SK-N-SH (cell line): ENCODE data around the gene TAB2. TPM values are rescaled to one million over a fixed set of nuclear protein-coding genes. Genes with fewer than 3 reads are reported as not detected.

ENCODE experiments used
- CTCF ChIA-PET: fragments of 300-600, 350-600 bp; formaldehyde crosslinking; extraction: SDS; loops from one replicate; lab custom pipeline; 2021; lab: Yijun Ruan, JAX
- POLR2A ChIA-PET: fragments of 350-600 bp; sonication (Branson Sonifier 250); formaldehyde crosslinking; extraction: SDS; loops from one replicate; lab custom pipeline; 2020; ENCODE audit warnings: antibody characterized with exemption, inconsistent platforms; lab: Yijun Ruan, JAX
- DNase-seq: peaks from one replicate; pipeline ENCODE4 v3.0.0; 2012
- H2AFZ ChIP-seq: fragments of 200-600 bp; sonication (generic); 2 replicates; pipeline ENCODE4 v1.8.1; 2016; ENCODE audit warnings: antibody characterized with exemption, mild to moderate bottlenecking, low read depth
- H3F3A ChIP-seq: fragments of 200-600 bp; sonication (generic); replicated peaks from 2 replicates; pipeline ENCODE3; 2016; ENCODE audit warnings: antibody characterized with exemption, mild to moderate bottlenecking; ENCODE audit not compliant: insufficient read depth
- H3K27ac ChIP-seq, 2 experiments: fragments of 200-500 bp in 1 of 2; fragments of 200-600 bp in 1 of 2; sonication (Bioruptor generic) in 1 of 2; sonication (generic), shearing (Covaris generic) in 1 of 2; 2 replicates each; pipeline versions ENCODE4 v1.5.1 to v1.6.1; 2014 to 2016; ENCODE audit warnings: low read depth in 2 of 2, inconsistent platforms in 1 of 2, low read length in 1 of 2, mild to moderate bottlenecking in 1 of 2, mixed read lengths in 1 of 2
- H3K27me3 ChIP-seq: fragments of 200-600 bp; sonication (generic), shearing (Covaris generic); 2 replicates; pipeline ENCODE4 v1.6.1; 2016; ENCODE audit warnings: mixed run types; ENCODE audit not compliant: insufficient read depth
- H3K36me3 ChIP-seq, 2 experiments: fragments of 200-500 bp in 1 of 2; fragments of 200-600 bp in 1 of 2; sonication (Bioruptor generic) in 1 of 2; sonication (generic) in 1 of 2; replicated peaks in 1 of 2; 2 replicates each; pipeline versions ENCODE3 to v1.5.1; 2014 to 2016; ENCODE audit warnings: low read length in 1 of 2, mild to moderate bottlenecking in 1 of 2; ENCODE audit not compliant: insufficient read depth in 2 of 2, control insufficient read depth in 1 of 2
- H3K4me1 ChIP-seq, 2 experiments: fragments of 200-500 bp in 1 of 2; fragments of 200-600 bp in 1 of 2; sonication (Bioruptor generic) in 1 of 2; sonication (generic), shearing (Covaris generic) in 1 of 2; 2 replicates each; pipeline versions ENCODE4 v1.5.1 to v1.6.1; 2014 to 2016; ENCODE audit warnings: low read depth in 1 of 2, low read length in 1 of 2, mixed run types in 1 of 2; ENCODE audit not compliant: insufficient read depth in 2 of 2, control insufficient read depth in 1 of 2
- H3K4me2 ChIP-seq: fragments of 200-600 bp; sonication (generic), shearing (Covaris generic); 2 replicates; pipeline ENCODE4 v1.6.1; 2017; ENCODE audit warnings: mixed run types
- H3K4me3 ChIP-seq, 2 experiments: fragments of 200-500 bp in 1 of 2; fragments of 200-600 bp in 1 of 2; sonication (Bioruptor generic) in 1 of 2; sonication (generic), shearing (Covaris generic) in 1 of 2; 2 replicates each; pipeline versions ENCODE4 v1.5.1 to v1.8.1; 2014 to 2016; ENCODE audit warnings: low read depth in 2 of 2, inconsistent platforms in 1 of 2, low read length in 1 of 2, mild to moderate bottlenecking in 1 of 2, mixed read lengths in 1 of 2, moderate library complexity in 1 of 2
- H3K79me2 ChIP-seq: fragments of 200-600 bp; sonication (generic); 2 replicates; pipeline ENCODE4 v1.8.1; 2017; ENCODE audit warnings: mild to moderate bottlenecking; ENCODE audit not compliant: insufficient read depth
- H3K9ac ChIP-seq: fragments of 200-600 bp; sonication (generic); 2 replicates; pipeline ENCODE4 v1.6.1; 2017; ENCODE audit warnings: mixed run types
- H3K9me2 ChIP-seq: fragments of 200-600 bp; sonication (generic); 2 replicates; pipeline ENCODE4 v1.6.1; 2017; ENCODE audit warnings: mixed run types
- H3K9me3 ChIP-seq: fragments of 200-600 bp; sonication (generic); 2 replicates; pipeline ENCODE4 v1.6.1; 2017; ENCODE audit warnings: mixed run types, mild to moderate bottlenecking, moderate library complexity
- H4K20me1 ChIP-seq: fragments of 200-600 bp; sonication (generic); 2 replicates; pipeline ENCODE4 v1.6.1; 2017; ENCODE audit warnings: mild to moderate bottlenecking, mixed run types; ENCODE audit not compliant: insufficient read depth
- CHD2 ChIP-seq: fragments of 150-350 bp; IDR thresholded peaks from 2 replicates; pipeline ENCODE4 v1.6.1; 2018; ENCODE audit warnings: low read length; ENCODE audit not compliant: partially characterized antibody
- ELF1 ChIP-seq: IDR thresholded peaks from 2 replicates; pipeline ENCODE4 v1.4.0; 2012
- EP300 ChIP-seq, 2 experiments: IDR thresholded peaks; 2 replicates each; pipeline versions ENCODE4 v1.4.0 to v1.6.1; 2012; ENCODE audit warnings: borderline replicate concordance in 1 of 2, low read depth in 1 of 2, low read length in 1 of 2
- EZH2phosphoT487 ChIP-seq: fragments of 200-600 bp; sonication (generic); IDR thresholded peaks from 2 replicates; pipeline ENCODE4 v1.6.1; 2017; ENCODE audit warnings: low read depth, mixed run types, mild to moderate bottlenecking, antibody characterized with exemption, moderate library complexity, borderline replicate concordance
- FOXJ3 ChIP-seq: sonication (generic); formaldehyde crosslinking; IDR thresholded peaks from 2 replicates; pipeline ENCODE4 v1.5.1; 2020; ENCODE audit warnings: mild to moderate bottlenecking, missing genetic modification reagents
- FOXM1 ChIP-seq: IDR thresholded peaks from 2 replicates; pipeline ENCODE4 v1.4.0; 2012; ENCODE audit warnings: low read depth, mild to moderate bottlenecking
- GABPA ChIP-seq: IDR thresholded peaks from 2 replicates; pipeline ENCODE4 v1.4.0; 2012; ENCODE audit warnings: low read depth, mild to moderate bottlenecking
- JUND ChIP-seq: IDR thresholded peaks from 2 replicates; pipeline ENCODE4 v1.4.0; 2012
- MAX ChIP-seq: IDR thresholded peaks from 2 replicates; pipeline ENCODE4 v1.4.0; 2012; ENCODE audit warnings: low read depth
- NRF1 ChIP-seq: IDR thresholded peaks from 2 replicates; pipeline ENCODE4 v1.6.1; 2012; ENCODE audit warnings: low read depth, mild to moderate bottlenecking, low read length
- PBX3 ChIP-seq: IDR thresholded peaks from 2 replicates; pipeline ENCODE4; 2012
- POLR2AphosphoS5 ChIP-seq: IDR thresholded peaks from 2 replicates; pipeline ENCODE4 v1.6.1; 2012; ENCODE audit warnings: low read depth, low read length
- RAD21 ChIP-seq: IDR thresholded peaks from 2 replicates; pipeline ENCODE4 v1.6.1; 2012; ENCODE audit warnings: mild to moderate bottlenecking, low read length
- RCOR1 ChIP-seq: fragments of 150-350 bp; IDR thresholded peaks from 2 replicates; pipeline ENCODE4 v1.6.1; 2017; ENCODE audit warnings: antibody characterized with exemption, low read length
- REST ChIP-seq: IDR thresholded peaks from 2 replicates; pipeline ENCODE4 v1.6.1; 2012; ENCODE audit warnings: mild to moderate bottlenecking, low read depth, low read length, moderate library complexity
- RFX5 ChIP-seq: IDR thresholded peaks from 2 replicates; pipeline ENCODE4 v1.6.1; 2012; ENCODE audit warnings: mild to moderate bottlenecking, improper control_type of control experiment, low read length
- SMC3 ChIP-seq: IDR thresholded peaks from 2 replicates; pipeline ENCODE4 v1.6.1; 2012; ENCODE audit warnings: low read depth, low read length, improper control_type of control experiment
- TCF12 ChIP-seq: IDR thresholded peaks from 2 replicates; pipeline ENCODE4 v1.4.0; 2012
- USF1 ChIP-seq: IDR thresholded peaks from 2 replicates; pipeline ENCODE4 v1.4.0; 2012; ENCODE audit warnings: low read depth, borderline replicate concordance
- YY1 ChIP-seq: IDR thresholded peaks from 2 replicates; pipeline ENCODE4 v1.4.0; 2012; ENCODE audit warnings: low read depth, mild to moderate bottlenecking
- ZBTB33 ChIP-seq: IDR thresholded peaks from 2 replicates; pipeline ENCODE4 v1.4.0; 2012; ENCODE audit warnings: low read depth, borderline replicate concordance
- WGBS: methylation state at CpG from one replicate; pipeline ENCODE4 v1.1.6; 2017; ENCODE audit warnings: low lambda C conversion rate; 5-methylcytosine and 5-hydroxymethylcytosine counted together
- polyA plus RNA-seq, 3 experiments: library from polyadenylated mRNA; depleted of rRNA; stranded (reverse); fragments of >200 nt; gene quantifications; 2 replicates each; pipeline ENCODE4 v1.2.3, GENCODE V29; 2012

Gene TAB2
- polyA plus RNA-seq, 1 of the 3 experiments (the other 2 are of a cell fraction) = 24.4 TPM

GRCh38 chr6:149273318-149273717, 44.2 kb upstream of the TAB2 start:
- H4K20me1 ChIP-seq = no peaks in the 10 kb centered on the region
- H3K36me3 ChIP-seq = no peaks in the 10 kb centered on the region
- no peaks in the 10 kb centered on the region for H3K4me1 ChIP-seq
- no peaks in the 10 kb centered on the region for H3K79me2 ChIP-seq
- H2AFZ ChIP-seq = no peak overlapping the region
- no peak overlapping the region for H3K4me3 ChIP-seq
- no peak for DNase-seq
- CTCF ChIA-PET = no interaction called here
- POLR2A ChIA-PET = no interaction called here
- H3K4me2 ChIP-seq = no peak overlapping the region
- no peaks in the 10 kb centered on the region for H3K27me3 ChIP-seq
- H3K27ac ChIP-seq = no peak overlapping the region
- no peaks in the 10 kb centered on the region for H3K9me2 ChIP-seq
- 14% methylated on average over 3 of the region's 4 CpGs for WGBS
- no peaks in the 10 kb centered on the region for H3F3A ChIP-seq
- no peaks in the 10 kb centered on the region for H3K9me3 ChIP-seq
- no peak overlapping the region for H3K9ac ChIP-seq
- no peak for TF ChIP-seq GABPA
- TF ChIP-seq CHD2 = no peak
- no peak for TF ChIP-seq RAD21
- no peak for TF ChIP-seq MAX
- TF ChIP-seq RFX5 = no peak
- no peak for TF ChIP-seq EZH2phosphoT487

- 44% methylated on average over 3 of the region's 3 CpGs for WGBS
- H3K4me2 ChIP-seq = no peak overlapping the region
- no peaks in the 10 kb centered on the region for H3F3A ChIP-seq
- H3K9me2 ChIP-seq = no peaks in the 10 kb centered on the region
- H3K27me3 ChIP-seq = no peaks in the 10 kb centered on the region
- CTCF ChIA-PET = no interaction called here
- no peaks in the 10 kb centered on the region for H3K36me3 ChIP-seq
- H3K27ac ChIP-seq = no peak overlapping the region
- H3K4me3 ChIP-seq = no peak overlapping the region
- POLR2A ChIA-PET = no interaction called here
- no peaks in the 10 kb centered on the region for H3K4me1 ChIP-seq
- H2AFZ ChIP-seq = no peak overlapping the region
- H3K9ac ChIP-seq = no peak overlapping the region
- no peaks in the 10 kb centered on the region for H3K9me3 ChIP-seq
- H3K79me2 ChIP-seq = no peaks in the 10 kb centered on the region
- no peak for DNase-seq
- no peaks in the 10 kb centered on the region for H4K20me1 ChIP-seq
- TF ChIP-seq FOXJ3 (CRISPR knock-in tag) = no peak
- TF ChIP-seq USF1 = no peak
- no peak for TF ChIP-seq ELF1
- TF ChIP-seq MAX = no peak
- no peak for TF ChIP-seq EZH2phosphoT487
- no peak for TF ChIP-seq NRF1
- no peak for TF ChIP-seq REST
- TF ChIP-seq SMC3 = no peak
- no peak for TF ChIP-seq FOXM1
- no peak for TF ChIP-seq YY1
- TF ChIP-seq RFX5 = no peak
- TF ChIP-seq RAD21 = no peak
- no peak for TF ChIP-seq TCF12
- no peak for TF ChIP-seq JUND
- no peak for TF ChIP-seq ZBTB33
- TF ChIP-seq RCOR1 = no peak
- TF ChIP-seq POLR2AphosphoS5 = no peak
- TF ChIP-seq EP300 (IDR thresholded peaks at IDR 0.05; ENCODE audit: borderline replicate concordance in 1 of 2, low read depth in 1 of 2, low read length in 1 of 2) = no peak
- TF ChIP-seq PBX3 = no peak
Observed at GRCh38 chr6:149275621-149276020, 41.9 kb upstream of the TAB2 start.
